ENCODE measurements around the gene GPHN.

- TF ChIP-seq POLR2AphosphoS5 (IDR thresholded peaks at IDR 0.05; ENCODE audit: low read depth, low read length) = no peak
- no peak for TF ChIP-seq POLR2A (IDR thresholded peaks at IDR 0.05; ENCODE audit: low read depth, low read length)
- TF ChIP-seq SPI1 (IDR thresholded peaks at IDR 0.05; ENCODE audit: low read depth, low read length) = no peak
- no peak for TF ChIP-seq TAF1 (IDR thresholded peaks at IDR 0.05; ENCODE audit: low read depth, low read length)
- TF ChIP-seq POU2F2 (IDR thresholded peaks at IDR 0.05; ENCODE audit: low read depth, low read length) = no peak
Measured at GRCh38 chr14:66638689-66639088, 130.7 kb downstream of the GPHN start.
